Measurements from ENCODE around the gene DNAJC10. TPM values are rescaled to one million over a fixed set of nuclear protein-coding genes. Genes with fewer than 3 reads are reported as not detected.

The DNAJC10 gene
- total and polyA plus RNA-seq, 9 of the 15 experiments (the other 6 are each of a cell fraction or from before 2014, with no cell fraction given), result 9.8 to 77.7 (median 57.3) TPM

DNA sequence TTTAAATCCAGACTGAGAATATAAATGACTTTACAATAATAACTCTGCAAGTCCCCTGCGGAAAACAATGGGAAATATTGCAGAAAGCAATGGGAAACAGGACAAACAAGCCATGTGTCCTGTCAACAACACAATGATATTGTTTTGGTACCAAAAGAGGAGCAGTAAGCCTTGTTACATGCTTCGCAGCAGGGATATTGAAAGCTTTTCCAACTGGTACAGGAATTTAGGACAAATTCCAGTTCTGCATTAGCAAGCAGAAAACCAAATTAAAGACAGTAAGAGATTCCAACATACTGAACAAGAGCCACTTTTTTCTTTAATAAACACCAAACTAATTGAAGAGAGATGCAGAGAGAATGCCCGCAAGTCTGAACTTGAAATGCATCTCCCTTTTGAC, 120.4 kb downstream of the DNAJC10 start (continued):
- no peak for TF ChIP-seq RCOR1 (IDR thresholded peaks at IDR 0.05; ENCODE audit: borderline replicate concordance in 1 of 2, low read depth in 2 of 2, low read length in 2 of 2)
- TF ChIP-seq MBD2 (IDR thresholded peaks at IDR 0.05; ENCODE audit: borderline replicate concordance, low read depth), result no peak
- no peak for TF ChIP-seq PTRF (tag; IDR thresholded peaks at IDR 0.05)

Small RNA genes lying within 50 kb of the gene (small RNA-seq; reads per million reads assigned to genes)
- not detected for gene RF00019

Other genes with a start within 250 kb of the DNAJC10 start
- gene FRZB, start 150.4 kb downstream of the DNAJC10 start, total RNA-seq (2014; rRNA removed), result not detected in 2 replicates
- gene FRZB, start 150.4 kb downstream of the DNAJC10 start, total RNA-seq (2014; rRNA removed; fragmentation: Illumina TruSeq; extraction: Trizol), result 0.06 TPM in 1 of 2 replicates, not detected in the other
- not detected in 2 replicates for gene FRZB, start 150.4 kb downstream of the DNAJC10 start, total RNA-seq (2015; rRNA removed; fragmentation: Illumina TruSeq; extraction: Trizol)
- gene FRZB, start 150.4 kb downstream of the DNAJC10 start, total RNA-seq (2021), result not detected in 2 replicates
- 0.01 and 0.11 TPM in 2 replicates for gene FRZB, start 150.4 kb downstream of the DNAJC10 start, polyA plus RNA-seq (2011; rRNA removed)
- gene FRZB, start 150.4 kb downstream of the DNAJC10 start, polyA plus RNA-seq (2014; fragmentation: Illumina TruSeq; extraction: Trizol), result 0.03 and 0.08 TPM in 2 replicates
- gene FRZB, start 150.4 kb downstream of the DNAJC10 start, polyA plus RNA-seq (2014; fragmentation: Nextera tagmentation; extraction: Ambion mirVana), result not detected
- gene FRZB, start 150.4 kb downstream of the DNAJC10 start, polyA plus RNA-seq (2014; rRNA removed), result 0.03 and 0.05 TPM in 2 replicates